Fibroblast of mammary gland (primary cell): ENCODE data around the gene SMIM36.
"Not testable (repeated sequence)": the region's sequence is repeated elsewhere in the genome, so short reads cannot be mapped to it uniquely, and the experiment has no call there.

Experiments
- DNase-seq: peaks from one replicate; pipeline ENCODE4 v3.0.0-alpha.2; 2010; ENCODE audit warnings: low read depth
- H3K4me3 ChIP-seq: 2 replicates; pipeline ENCODE4 v1.5.1; 2011; ENCODE audit warnings: low read depth, mild to moderate bottlenecking, low read length, moderate library complexity; ENCODE audit not compliant: control insufficient read depth
- TF ChIP-seq, protein P1 (sequence below): conservative IDR thresholded peaks from 2 replicates; pipeline ENCODE4 v1.5.1; 2011; ENCODE audit warnings: low read depth, low read length, inconsistent platforms; ENCODE audit not compliant: control insufficient read depth, insufficient read depth

The SMIM36 gene

GRCh38 chr17:55478971-55479370 lies 32.3 kb downstream of the SMIM36 start:
- no peak overlapping the region for H3K4me3 ChIP-seq
- no peak for DNase-seq
- TF ChIP-seq, protein P1, sequence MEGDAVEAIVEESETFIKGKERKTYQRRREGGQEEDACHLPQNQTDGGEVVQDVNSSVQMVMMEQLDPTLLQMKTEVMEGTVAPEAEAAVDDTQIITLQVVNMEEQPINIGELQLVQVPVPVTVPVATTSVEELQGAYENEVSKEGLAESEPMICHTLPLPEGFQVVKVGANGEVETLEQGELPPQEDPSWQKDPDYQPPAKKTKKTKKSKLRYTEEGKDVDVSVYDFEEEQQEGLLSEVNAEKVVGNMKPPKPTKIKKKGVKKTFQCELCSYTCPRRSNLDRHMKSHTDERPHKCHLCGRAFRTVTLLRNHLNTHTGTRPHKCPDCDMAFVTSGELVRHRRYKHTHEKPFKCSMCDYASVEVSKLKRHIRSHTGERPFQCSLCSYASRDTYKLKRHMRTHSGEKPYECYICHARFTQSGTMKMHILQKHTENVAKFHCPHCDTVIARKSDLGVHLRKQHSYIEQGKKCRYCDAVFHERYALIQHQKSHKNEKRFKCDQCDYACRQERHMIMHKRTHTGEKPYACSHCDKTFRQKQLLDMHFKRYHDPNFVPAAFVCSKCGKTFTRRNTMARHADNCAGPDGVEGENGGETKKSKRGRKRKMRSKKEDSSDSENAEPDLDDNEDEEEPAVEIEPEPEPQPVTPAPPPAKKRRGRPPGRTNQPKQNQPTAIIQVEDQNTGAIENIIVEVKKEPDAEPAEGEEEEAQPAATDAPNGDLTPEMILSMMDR: no peak

- no peak for DNase-seq
- TF ChIP-seq, protein P1: no peak
- H3K4me3 ChIP-seq: no peak overlapping the region
Measured at GRCh38 chr17:55466671-55467070, 44.6 kb downstream of the SMIM36 start.

- not testable (repeated sequence) for DNase-seq, H3K4me3 ChIP-seq
Measured at GRCh38 chr17:55465771-55466170, 45.5 kb downstream of the SMIM36 start.

GRCh38 chr17:55463600-55463999 lies 47.7 kb downstream of the SMIM36 start:
- no peak for DNase-seq
- H3K4me3 ChIP-seq: no peak overlapping the region
- TF ChIP-seq, protein P1: no peak

- no peak overlapping the region for H3K4me3 ChIP-seq
- DNase-seq: no peak
- TF ChIP-seq, protein P1: no peak
Measured at GRCh38 chr17:55462711-55463110, 48.5 kb downstream of the SMIM36 start.

GRCh38 chr17:55462234-55462633 lies 49.0 kb downstream of the SMIM36 start:
- no peak for DNase-seq
- no peak overlapping the region for H3K4me3 ChIP-seq
- TF ChIP-seq, protein P1: no peak

- TF ChIP-seq, protein P1: no peak
- no peak overlapping the region for H3K4me3 ChIP-seq
- peak; percentile 97 for DNase-seq
Measured at GRCh38 chr17:55458978-55459377, 52.3 kb downstream of the SMIM36 start.
